SIG-M5 treated with dmso at 0.1 percent for 504 hours (cell line): ENCODE measurements around the gene RPS19.

Experiments
- DNase-seq: peaks from one replicate; lab custom pipeline; 2025; ENCODE audit not compliant: unreplicated experiment; lab: John Stamatoyannopoulos, UW

Gene RPS19

DNA sequence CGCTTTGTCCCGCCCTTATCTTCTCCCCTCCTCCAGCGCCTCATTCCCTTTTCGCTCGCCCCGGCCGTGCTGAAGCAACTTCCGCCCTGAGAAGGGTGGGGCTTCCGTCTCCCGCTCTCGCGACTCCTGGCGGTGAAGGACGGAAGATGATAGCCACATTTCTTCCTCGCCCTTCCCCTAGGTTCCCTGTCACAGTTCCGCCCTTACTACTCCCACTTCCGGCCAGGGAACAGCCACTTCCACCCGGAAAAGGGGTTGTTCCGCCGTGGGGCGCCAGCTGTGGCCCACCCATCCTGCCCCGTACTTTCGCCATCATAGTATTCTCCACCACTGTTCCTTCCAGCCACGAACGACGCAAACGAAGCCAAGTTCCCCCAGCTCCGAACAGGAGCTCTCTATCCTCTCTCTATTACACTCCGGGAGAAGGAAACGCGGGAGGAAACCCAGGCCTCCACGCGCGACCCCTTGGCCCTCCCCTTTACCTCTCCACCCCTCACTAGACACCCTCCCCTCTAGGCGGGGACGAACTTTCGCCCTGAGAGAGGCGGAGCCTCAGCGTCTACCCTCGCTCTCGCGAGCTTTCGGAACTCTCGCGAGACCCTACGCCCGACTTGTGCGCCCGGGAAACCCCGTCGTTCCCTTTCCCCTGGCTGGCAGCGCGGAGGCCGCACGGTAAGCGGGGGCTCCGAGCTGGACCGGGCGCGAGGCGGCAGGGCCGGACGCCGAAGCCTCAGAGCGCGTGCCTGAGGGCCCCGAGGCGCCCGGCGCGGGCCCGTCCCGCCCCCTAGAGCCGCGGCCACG lies at the start of gene RPS19:
Gene RPS19 (plus strand): TSS at position 638 of the 801 bp plus-strand sequence. CDS start 520 bp downstream, outside the sequence.
- peak; percentile 98 for DNase-seq

DNA sequence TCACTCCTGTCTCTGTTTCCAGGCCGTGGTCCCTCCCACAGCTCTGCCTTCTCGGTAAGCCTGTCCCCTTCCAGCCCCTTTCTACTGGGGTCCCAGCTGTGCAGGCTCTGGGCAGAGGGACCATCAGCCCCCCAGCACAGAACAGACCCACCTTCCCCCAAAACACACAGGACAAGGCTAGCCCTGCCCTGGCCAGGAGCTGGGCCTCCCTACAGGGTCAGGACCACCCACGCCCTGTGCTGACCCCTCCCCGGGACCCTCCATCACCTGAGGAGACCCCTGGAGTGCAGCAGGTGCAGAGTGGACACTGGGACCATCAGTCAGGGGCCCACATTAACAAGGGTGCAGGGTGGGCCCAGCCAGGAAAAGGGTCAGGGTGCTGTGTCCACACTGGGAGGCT lies 49.8 kb upstream of the RPS19 start:
- no peak for DNase-seq

DNA sequence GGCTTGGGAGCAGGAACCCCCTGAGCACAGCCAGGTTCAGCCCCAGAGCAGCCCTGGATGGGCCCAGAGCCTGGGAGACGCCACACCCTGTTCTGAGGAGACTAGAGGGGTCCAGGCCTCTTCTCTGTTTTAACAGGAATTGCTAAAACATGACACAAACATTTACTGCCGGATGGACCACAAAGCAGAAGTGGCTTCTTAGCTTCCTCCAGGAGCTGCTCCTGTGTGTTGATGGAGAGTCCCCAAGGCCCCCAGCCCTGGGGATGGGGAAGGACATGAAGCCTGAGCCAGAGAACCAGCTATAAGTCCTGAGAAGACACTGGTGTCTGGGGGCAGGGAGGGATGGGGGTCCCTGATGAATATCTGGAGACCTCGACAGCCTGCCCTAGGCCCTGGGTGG lies 49.0 kb upstream of the RPS19 start:
- DNase-seq, result peak; percentile 87

DNA sequence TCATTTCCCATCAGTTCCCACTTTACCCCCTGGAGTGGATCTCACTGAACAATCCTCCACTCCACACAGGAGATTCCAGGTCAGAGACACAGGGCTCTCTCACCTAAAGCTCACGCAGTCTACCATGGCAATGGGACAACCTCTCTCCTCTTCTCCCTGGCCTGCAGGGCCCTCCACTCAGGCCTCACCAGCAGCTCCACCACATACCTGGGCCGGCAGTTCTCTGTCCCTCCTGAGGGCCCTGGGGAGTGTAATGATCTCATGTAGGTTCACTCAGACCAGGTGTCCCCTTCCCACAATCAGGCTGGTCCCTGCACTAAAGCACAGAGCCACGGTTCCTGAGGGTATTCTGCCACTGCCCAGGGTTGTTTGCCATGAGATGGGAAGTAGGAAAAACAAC lies 48.1 kb upstream of the RPS19 start:
- DNase-seq, result no peak

DNA sequence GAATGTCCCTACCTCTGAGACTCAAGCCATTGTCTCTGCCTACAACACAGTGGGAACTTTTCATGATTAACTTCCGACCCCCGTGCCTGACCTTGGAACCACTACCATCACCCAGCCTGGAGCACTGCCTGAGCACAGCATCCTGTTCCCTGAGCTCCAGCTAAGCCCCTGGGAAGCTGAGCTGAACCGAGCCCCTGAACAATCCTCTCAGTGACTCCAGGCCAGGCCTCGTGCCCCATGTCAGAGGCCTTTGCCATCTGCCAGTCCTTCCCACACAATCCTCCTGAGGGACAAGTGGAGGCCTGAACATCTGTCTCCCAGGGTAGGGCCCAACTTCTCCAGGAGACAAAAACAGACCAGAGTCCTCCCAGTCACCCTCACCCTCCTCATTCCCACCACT lies 46.1 kb upstream of the RPS19 start:
- DNase-seq, result no peak

DNA sequence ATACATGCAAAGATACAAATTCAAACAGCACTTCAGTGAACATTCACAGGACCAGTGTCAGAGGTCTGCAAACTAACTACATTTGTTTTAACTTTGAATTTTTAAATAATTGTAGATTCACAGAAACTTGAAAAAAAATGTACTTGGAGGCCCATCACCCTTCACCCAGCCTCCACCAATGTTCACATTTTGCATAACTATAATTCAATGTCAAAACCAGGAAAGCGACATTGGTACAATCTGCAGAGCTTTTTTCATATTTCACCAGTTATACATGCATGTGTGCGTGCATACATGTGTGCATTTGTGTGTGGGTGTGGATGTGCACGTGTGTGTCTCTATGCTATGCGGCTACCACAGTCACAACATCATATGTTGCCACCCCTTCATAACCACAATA lies 44.8 kb upstream of the RPS19 start:
- DNase-seq, result no peak

DNA sequence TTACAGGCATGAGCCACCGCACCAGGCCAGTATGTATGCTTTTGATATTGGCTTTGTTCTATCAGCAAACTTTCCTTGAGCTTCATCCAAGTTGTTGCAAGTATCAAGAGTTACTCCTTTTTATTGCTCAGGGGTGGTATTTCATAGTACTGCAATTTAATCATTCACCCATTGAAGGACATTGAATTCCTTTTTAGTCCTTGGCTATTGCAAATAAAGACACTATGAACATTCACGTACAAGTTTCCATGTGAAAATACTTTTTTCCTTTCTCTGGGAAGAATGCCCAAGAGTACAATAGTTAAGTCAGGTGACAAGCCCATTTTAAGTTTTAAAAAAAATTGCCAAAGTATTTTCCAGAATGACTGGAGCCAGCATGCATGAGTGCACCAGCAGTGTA lies 43.3 kb upstream of the RPS19 start:
- no peak for DNase-seq

DNA sequence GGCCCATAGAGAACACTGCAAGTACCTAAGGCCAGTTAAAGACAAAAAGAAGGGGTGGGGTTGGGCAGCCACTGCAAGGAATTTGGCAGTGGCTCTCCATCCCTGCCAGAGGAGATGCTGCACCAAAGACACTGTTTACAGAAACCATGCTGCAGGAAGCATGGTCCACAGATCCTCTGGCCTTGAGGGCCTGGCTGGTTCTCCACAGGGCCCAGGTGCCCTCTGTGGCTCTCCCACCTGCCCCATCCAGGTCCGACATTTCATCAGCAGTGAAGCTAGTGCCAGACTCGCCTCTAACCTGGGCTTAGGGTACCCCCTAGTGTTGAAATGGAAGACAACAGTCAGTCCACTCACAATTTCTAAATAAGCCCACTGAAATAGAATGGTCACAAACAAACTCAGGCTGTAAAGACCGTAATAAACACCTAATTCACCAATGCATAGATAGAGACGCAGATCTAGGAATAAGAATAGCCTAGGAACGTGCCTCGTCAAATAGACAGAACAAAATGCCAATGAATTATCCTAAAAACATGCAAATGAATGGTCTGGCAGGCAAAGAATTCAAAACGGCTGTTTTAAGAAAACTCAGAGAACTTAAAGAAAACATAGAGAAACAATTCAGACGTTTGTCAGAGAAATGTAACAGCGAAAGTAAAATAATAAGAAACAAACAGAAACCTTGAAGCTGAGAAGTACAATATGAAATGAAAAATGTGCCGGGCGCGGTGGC lies 38.9 kb upstream of the RPS19 start:
- DNase-seq, result peak; percentile 63

DNA sequence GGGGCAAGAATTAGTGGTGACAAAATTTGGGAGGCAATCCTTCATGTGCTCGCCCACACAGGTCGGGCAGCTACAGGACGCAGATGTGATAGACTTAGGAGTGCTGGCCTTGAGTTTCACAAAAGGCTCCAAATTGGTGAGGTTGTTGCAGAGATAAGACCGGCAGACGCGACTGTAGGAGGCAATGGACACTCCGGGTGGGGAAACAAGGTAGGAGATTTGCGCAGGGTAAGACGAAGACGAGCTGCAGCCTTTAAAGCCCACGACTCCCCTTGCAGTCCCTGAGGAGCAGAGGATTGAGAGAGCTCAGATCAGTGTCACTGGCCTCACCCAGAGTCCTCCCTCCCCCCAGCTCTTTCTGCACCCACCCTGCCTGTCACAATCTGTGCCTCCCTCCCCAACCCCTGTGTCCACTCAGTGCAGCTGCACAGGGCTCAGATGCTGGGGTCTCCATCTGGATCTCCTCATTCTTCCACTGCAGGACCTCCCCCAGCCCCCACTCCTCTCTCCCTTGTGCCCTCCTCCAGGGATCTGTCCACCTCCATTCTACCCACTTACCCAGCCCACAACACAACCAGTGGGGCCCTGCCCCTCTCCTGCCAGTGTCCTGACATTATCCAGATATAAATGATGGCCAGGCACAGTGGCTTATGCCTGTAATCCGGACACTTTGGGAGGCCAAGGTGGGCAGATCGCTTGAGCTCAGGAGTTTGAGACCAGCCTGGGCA lies 21.9 kb upstream of the RPS19 start:
- no peak for DNase-seq

DNA sequence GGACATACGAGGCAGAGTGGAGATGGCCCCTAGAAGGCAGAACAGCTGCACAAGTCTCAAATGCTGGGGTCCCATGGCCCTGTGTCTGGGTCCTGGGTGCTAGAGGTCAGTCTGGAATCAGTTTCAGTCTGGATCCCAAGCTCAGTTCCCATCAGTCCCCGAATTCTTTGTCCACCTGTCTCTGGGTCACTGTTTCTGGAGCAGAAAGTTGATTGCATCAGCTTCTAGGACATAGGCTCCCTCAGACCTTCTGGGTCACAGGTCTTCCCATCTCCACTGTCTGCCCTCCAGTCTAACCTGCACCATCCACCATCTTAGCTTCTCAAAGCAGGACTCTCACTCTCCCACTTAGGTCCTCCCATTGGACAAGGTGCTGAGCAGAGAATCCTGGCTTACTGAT lies 20.8 kb upstream of the RPS19 start:
- DNase-seq, result no peak

DNA sequence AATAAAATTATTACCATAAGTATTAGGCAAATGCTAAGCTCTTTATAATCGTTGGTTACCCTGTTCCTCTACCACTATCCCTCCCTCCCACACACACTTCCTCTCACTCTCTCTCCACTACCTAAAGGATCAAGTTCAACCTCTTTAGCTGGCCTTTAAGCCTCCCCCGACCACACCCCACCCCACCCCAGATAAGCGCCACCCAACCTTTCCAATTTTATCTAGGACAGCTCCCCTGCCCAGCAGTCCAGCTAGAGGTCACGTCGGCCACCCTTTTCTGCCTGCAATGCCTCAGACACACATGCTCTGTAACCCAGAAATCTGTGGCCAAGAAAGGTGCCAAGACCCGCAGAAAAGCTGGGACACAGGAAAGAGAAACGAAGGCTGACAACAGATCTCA lies 16.7 kb upstream of the RPS19 start:
- no peak for DNase-seq

DNA sequence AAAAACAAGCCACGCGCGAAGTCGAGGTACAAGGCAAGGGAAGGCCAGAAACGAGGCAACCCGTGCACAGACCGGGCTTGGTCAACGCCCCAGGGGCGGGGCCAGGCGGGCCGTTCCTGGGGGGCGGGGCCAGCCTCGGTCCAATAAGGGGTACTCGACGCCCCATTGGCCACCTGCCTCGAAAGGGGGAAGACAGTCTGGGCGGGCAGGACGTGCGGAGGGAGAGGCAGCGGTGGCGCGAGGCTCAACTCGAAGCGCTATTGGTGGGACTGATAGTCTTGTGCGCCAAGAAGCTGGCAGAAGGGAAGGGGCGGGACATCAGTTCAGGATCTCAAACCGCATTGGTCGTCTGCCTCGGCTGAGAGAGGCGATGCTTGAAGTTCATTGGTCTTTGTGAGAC lies 15.5 kb upstream of the RPS19 start, which contains the start of gene LYPD4:
Gene LYPD4 (minus strand): TSS at position 83 of the 400 bp plus-strand sequence. CDS start 5,398 bp downstream, outside the sequence.
- no peak for DNase-seq

DNA sequence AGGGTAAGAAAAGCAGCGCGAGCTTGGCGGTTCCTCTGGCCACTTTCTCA lies 15.2 kb upstream of the RPS19 start, which contains the start of gene DMRTC2:
Gene DMRTC2 (plus strand): TSS at position 42 of the 50 bp plus-strand sequence. CDS start 2,387 bp downstream, outside the sequence.
- DNase-seq, result no peak

DNA sequence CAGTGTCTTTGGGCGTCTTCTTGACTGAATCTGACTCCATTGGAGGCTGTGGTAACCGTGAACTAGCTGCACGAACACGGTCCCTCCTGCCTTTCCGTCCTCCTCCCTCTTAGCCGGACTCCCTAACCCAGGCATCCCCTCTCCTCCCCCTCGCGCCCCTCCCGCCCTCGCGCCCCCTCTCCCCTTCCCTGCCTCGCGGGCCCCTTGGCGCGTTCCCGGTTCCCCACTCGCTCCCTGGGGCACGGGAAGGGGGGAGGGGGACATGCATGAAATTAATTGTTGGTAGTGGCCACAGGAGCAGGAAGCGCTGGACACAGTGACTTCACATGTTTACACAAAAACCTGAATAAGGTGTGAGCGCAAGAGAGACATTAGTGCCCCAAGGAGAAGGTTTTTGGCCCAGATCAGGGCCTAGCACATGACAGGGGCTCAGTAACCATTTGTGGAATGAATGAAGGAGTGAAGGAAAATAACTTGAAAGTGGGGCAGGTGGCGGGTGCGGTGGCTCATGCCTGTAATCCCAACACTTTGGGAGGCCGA lies 14.9 kb upstream of the RPS19 start:
- no peak for DNase-seq

DNA sequence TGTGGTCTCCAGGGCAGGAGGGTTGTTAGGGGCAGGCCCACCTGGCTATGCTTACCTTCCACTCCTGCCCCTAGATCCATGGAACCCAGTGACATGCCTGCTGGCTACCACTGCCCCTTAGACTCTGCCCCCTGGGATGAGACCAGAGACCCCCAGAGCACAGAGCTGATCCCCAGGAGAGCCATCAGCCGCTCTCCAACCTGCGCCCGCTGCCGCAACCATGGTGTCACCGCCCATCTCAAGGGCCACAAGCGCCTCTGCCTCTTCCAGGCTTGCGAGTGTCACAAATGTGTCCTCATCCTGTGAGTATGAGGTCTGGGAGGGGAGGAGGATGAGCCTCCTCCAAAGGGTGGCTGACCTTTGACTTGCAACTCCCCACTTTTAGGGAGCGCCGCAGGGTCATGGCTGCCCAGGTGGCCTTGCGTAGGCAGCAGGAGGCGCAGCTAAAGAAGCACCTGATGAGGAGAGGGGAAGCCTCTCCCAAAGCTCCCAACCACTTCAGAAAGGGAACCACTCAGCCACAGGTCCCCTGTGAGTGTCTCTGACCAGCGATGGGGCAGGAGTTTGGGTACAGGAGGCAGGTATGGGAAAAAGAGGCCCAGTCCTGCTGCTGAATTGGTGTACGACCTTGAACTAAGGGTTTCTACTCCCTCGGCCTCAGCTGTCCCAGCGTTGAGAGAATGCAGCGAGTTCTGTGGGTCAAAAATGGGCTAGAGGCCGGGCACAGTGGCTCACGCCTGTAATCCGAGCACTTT lies 12.5 kb upstream of the RPS19 start:
- DNase-seq, result no peak

DNA sequence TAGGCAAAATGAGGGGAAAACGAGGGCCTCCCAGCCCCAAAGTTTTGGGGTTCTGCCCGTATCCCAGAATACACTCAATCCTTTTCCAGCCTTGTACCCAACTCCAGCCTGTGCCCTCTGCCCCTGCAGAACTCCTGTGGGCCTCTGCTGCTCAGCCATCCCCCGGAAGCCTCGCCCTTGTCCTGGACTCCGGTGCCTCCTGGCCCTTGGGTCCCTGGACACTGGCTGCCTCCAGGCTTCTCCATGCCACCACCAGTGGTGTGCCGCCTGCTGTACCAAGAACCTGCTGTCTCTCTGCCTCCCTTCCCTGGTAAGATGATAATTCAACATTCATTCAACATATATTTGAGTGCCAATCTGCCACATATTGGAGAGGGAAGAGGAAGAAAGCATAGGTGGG lies 11.4 kb upstream of the RPS19 start:
- no peak for DNase-seq

DNA sequence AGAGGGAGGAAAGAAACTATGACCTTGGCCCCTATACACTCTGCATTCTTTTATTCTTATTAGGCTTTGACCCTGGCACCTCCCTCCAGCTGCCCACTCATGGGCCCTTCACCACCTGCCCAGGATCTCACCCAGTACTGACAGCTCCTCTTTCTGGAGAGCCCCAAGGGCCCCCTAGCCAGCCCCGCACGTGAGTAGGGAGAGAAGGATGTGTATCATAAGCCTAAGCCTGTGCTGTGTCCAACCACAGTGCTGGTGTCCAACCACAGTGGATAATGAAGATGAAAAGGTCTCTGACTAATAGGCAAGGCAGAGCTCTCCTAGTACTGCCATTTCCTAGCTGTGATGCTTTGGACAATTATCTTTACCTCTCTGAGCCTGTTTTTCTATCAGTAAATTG lies 11.0 kb upstream of the RPS19 start:
- no peak for DNase-seq

DNA sequence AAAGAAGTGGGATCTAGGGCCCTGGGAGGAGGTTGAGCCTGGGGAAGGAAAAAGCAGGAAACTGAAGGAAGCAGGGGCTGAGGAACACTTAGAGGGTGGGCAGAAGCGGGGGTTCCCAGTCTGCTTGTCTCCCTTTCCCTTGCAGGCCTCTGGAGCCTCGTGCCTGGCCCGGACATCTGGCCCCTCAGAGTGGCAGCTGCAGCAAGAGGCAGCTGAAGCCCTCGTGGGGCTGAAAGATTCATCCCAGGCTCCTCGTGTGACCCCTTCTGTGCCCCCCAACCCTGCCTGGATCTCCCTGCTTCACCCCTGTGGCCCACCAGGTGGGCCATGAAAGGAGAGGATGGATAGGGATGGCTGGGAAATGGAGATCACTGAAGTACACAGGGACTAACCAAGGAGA lies 9.7 kb upstream of the RPS19 start:
- DNase-seq, result no peak

DNA sequence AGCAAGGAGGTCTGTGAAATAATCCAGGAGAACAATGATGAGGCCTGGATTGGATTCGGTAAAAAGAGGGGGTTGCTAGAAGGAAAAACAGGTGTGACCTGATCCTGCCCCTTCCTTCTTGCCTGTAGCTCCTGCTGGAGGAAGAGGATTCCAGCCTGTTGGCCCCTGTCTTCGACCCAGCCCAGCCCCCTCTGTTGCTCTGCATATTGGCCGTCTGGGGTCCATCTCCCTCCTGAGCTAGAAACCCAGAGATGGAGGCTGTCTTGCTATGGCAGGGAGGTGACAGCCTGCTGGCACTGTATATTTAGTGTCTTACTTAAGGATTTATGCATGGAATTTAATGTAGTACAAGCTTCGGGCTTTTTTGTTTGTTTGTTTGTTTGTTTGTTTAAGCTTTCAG lies 8.6 kb upstream of the RPS19 start:
- no peak for DNase-seq

DNA sequence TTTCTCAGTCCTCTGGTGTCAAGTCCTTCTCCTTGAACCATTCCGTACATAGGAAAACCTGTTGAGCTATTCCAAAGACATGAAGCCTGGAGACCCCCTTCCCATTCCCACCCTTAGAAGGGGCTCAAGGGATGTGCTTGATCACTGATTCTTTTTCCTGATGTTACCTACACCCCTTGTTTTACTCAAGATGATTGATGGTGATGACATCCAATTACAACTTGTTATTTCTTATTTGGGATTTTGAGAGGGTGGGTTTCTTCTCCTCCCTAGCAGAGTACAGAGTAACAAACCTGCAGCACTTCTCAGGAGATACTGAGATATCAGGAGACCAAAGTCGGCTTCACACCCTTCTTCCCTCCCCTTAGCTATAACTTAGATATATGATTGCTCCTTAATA lies 6.7 kb upstream of the RPS19 start:
- DNase-seq, result no peak

DNA sequence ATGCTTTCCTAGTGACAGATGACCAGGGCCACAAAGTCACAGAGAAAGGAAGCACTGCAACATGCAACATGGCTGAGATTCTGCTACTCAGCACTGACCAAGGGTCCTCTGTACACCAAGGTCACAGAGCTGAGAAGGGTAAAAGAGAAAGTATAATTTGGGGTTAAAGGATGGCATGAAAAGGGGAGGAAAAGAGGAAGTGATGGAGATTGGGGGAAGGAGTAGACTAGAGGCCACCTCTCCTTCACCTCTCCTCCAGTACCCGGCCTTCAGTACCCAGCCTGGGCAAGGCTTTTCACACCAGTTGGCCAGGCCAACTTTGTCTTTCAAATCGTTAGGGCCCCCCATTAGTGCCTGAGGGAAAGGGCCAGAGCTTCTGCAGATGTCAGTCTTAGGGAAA lies 6.3 kb upstream of the RPS19 start:
- DNase-seq, result no peak
